C4-2B (cell line): ENCODE results near the gene USP15.

Experiments
- H3K27ac ChIP-seq: fragments of 450-650 bp; 2 replicates; pipeline ENCODE4 v1.5.1; 2017
- ZFX ChIP-seq: fragments of 450-650 bp; IDR thresholded peaks from 2 replicates; pipeline ENCODE4 v1.6.1; 2017
- TF ChIP-seq, protein P1 (sequence below): fragments of 450-650 bp; conservative IDR thresholded peaks from 2 replicates; pipeline ENCODE4 v1.5.1; 2017; ENCODE audit warnings: mild to moderate bottlenecking

USP15 gene

DNA sequence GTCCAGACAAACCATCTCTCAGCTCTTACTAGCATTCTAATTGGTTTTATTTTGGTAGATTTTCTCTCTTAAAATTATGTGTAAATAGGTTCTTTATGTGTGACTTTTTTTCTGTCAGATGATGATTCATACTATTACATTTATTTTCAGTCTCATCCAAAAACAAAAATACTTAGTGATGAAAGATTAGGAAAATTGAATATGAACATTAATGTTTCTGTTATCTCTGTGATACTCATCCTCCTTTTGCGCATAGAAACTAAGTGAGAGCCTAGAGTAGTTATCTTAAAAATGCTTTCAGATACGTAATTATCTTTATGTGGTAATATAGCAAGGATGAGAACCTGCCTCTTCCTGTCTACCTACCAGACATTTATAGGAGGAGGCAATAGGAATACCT, 122.3 kb downstream of the USP15 start:
- H3K27ac ChIP-seq: no peak overlapping the region
- TF ChIP-seq, protein P1, sequence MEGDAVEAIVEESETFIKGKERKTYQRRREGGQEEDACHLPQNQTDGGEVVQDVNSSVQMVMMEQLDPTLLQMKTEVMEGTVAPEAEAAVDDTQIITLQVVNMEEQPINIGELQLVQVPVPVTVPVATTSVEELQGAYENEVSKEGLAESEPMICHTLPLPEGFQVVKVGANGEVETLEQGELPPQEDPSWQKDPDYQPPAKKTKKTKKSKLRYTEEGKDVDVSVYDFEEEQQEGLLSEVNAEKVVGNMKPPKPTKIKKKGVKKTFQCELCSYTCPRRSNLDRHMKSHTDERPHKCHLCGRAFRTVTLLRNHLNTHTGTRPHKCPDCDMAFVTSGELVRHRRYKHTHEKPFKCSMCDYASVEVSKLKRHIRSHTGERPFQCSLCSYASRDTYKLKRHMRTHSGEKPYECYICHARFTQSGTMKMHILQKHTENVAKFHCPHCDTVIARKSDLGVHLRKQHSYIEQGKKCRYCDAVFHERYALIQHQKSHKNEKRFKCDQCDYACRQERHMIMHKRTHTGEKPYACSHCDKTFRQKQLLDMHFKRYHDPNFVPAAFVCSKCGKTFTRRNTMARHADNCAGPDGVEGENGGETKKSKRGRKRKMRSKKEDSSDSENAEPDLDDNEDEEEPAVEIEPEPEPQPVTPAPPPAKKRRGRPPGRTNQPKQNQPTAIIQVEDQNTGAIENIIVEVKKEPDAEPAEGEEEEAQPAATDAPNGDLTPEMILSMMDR: no peak
- no peak for TF ChIP-seq ZFX

GRCh38 chr12:62396750-62397149, 136.5 kb downstream of the USP15 start:
- H3K27ac ChIP-seq: no peak overlapping the region
- TF ChIP-seq, protein P1: no peak
- TF ChIP-seq ZFX: no peak

DNA sequence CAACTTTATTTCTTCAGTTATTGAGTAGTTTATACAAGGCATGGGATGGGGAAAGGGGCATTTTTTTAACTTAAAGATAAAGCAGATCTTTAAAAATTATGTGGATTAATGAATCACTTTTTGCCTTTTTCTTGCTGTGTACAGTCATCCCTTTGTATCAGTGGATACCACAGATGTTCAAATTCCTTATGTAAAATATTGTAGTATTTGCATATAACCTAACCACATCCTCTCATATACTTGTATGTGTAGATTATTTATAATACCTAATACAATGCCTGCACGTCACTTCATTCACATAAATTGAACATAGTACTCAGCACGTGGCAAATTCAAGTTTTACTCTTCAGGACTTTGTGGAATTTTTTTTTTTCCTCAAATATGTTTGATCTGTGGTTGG, 139.9 kb downstream of the USP15 start:
- TF ChIP-seq, protein P1: no peak
- TF ChIP-seq ZFX: no peak
- no peak overlapping the region for H3K27ac ChIP-seq

DNA sequence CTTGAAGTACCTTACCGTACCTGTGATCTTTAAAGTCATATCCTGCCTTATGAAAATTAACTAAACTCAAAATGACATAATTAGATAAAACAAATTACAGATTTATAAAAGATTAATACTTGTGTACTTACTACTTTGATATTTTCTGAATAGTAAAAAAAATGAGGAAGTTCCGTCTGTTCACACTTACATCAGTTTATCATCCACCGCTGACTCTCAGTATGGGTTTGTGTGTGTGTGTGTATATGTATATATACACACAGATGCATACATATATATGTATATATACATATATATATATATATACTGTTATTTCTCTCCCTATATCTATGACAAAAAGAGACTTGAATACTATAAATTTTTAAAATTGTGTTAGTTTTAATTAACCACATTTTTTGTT, 141.4 kb downstream of the USP15 start:
- no peak for TF ChIP-seq ZFX
- TF ChIP-seq, protein P1: no peak
- H3K27ac ChIP-seq: no peak overlapping the region

DNA sequence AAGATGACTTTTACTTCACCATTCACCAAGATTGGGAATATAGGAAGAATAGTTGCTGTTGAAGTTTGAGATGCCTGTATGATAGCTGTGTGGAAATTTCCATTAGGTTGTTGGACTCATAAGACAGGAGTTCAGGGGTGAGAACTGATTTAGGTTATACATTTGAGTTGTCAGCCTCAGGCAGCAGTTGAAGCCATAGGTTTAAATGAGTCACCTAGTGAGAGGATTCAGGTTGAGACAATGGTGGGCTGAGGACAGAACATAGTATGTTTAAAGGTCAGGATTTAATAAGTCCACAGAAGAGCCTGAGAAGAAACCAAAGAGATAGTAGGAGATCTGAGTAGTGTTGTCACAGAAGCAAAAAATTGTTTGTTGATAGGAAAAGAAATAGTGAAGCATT, 142.8 kb downstream of the USP15 start:
- TF ChIP-seq, protein P1: no peak
- no peak for TF ChIP-seq ZFX

DNA sequence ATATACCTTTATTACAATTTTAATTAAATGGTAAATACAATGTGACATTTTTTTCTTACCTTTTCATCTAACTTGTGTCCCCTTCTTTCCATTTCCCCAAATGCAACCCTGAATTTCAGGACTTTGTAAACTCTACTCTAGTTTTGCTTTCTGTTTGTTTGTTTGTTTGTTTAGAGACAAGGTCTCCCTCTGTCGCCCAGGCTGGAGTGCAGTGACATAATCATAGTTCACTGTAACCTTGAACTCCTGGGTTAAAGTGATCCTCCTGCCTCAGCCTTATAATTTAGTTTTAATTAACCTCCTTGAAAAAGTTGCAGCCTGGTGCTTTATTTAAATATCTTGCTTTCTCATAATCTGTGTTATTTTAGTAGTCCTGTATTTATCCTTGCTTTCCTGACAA, 147.4 kb downstream of the USP15 start:
- H3K27ac ChIP-seq: no peak overlapping the region
- no peak for TF ChIP-seq ZFX
- TF ChIP-seq, protein P1: no peak

More for the DNA sequence above, 142.8 kb downstream of the USP15 start:
- H3K27ac ChIP-seq: no peak overlapping the region

GRCh38 chr12:62409068-62409467, 148.9 kb downstream of the USP15 start:
- TF ChIP-seq ZFX: no peak
- TF ChIP-seq, protein P1: no peak
- no peak overlapping the region for H3K27ac ChIP-seq
